NB4 (cell line): Measurements from ENCODE around the gene TRPM5.

Experiments used
- MYC ChIP-seq: IDR thresholded peaks from 2 replicates; pipeline ENCODE4 v1.6.1; 2011; ENCODE audit warnings: low read depth, low read length
- POLR2A ChIP-seq: IDR thresholded peaks from 2 replicates; pipeline ENCODE4 v1.6.1; 2011; ENCODE audit warnings: mild to moderate bottlenecking; ENCODE audit not compliant: insufficient read length; ENCODE audit errors: extremely low read depth
- TF ChIP-seq, protein P1 (sequence below): IDR thresholded peaks from one replicate; pipeline ENCODE4 v1.5.1; 2012; ENCODE audit warnings: low read depth, low read length
- TF ChIP-seq, protein P2 (sequence below): IDR thresholded peaks from 2 replicates; pipeline ENCODE4 v1.6.1; 2011; ENCODE audit warnings: low read depth, low read length

DNA sequence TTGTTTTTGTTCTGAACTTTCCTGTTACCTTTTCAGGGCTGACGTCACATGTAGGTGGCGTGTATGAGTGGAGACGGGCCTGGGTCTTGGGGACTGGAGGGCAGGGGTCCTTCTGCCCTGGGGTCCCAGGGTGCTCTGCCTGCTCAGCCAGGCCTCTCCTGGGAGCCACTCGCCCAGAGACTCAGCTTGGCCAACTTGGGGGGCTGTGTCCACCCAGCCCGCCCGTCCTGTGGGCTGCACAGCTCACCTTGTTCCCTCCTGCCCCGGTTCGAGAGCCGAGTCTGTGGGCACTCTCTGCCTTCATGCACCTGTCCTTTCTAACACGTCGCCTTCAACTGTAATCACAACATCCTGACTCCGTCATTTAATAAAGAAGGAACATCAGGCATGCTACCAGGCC lies 47.3 kb downstream of the TRPM5 start:
- TF ChIP-seq, protein P1, sequence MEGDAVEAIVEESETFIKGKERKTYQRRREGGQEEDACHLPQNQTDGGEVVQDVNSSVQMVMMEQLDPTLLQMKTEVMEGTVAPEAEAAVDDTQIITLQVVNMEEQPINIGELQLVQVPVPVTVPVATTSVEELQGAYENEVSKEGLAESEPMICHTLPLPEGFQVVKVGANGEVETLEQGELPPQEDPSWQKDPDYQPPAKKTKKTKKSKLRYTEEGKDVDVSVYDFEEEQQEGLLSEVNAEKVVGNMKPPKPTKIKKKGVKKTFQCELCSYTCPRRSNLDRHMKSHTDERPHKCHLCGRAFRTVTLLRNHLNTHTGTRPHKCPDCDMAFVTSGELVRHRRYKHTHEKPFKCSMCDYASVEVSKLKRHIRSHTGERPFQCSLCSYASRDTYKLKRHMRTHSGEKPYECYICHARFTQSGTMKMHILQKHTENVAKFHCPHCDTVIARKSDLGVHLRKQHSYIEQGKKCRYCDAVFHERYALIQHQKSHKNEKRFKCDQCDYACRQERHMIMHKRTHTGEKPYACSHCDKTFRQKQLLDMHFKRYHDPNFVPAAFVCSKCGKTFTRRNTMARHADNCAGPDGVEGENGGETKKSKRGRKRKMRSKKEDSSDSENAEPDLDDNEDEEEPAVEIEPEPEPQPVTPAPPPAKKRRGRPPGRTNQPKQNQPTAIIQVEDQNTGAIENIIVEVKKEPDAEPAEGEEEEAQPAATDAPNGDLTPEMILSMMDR: no peak
- TF ChIP-seq POLR2A: no peak
- no peak for TF ChIP-seq MYC
- TF ChIP-seq, protein P2, sequence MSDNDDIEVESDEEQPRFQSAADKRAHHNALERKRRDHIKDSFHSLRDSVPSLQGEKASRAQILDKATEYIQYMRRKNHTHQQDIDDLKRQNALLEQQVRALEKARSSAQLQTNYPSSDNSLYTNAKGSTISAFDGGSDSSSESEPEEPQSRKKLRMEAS: no peak
